Caco-2 (cell line): ENCODE results near the gene ABTB1. TPM values are rescaled to one million over a fixed set of nuclear protein-coding genes. Genes with fewer than 3 reads are reported as not detected.

ENCODE experiments used
- BruUV-seq: library from RNA; stranded (reverse); fragments of 400-500 nt; replicated peaks from 2 replicates; lab custom pipeline; 2021; lab: Mats Ljungman, UMichigan
- CTCF ChIA-PET: fragments of 300-600 bp; sonication (Branson Sonifier 250); formaldehyde crosslinking; loops from one replicate; lab custom pipeline; 2022; ENCODE audit warnings: antibody characterized with exemption; lab: Charles Lee
- POLR2A ChIA-PET: fragments of 300-600 bp; sonication (Branson Sonifier 250); formaldehyde crosslinking; loops from one replicate; lab custom pipeline; 2022; ENCODE audit warnings: antibody characterized with exemption; lab: Charles Lee
- DNase-seq, 2 experiments: peaks; one replicate each; pipeline versions ENCODE4 v3.0.0 to v3.0.0-alpha.2; 2020 to 2022
- H3K27me3 ChIP-seq: replicated peaks from 2 replicates; pipeline ENCODE4 v1.6.0; 2011; ENCODE audit warnings: low read length; ENCODE audit not compliant: control insufficient read depth, insufficient read depth
- H3K36me3 ChIP-seq: 2 replicates; pipeline ENCODE4 v1.5.1; 2011; ENCODE audit warnings: low read length; ENCODE audit not compliant: control insufficient read depth, insufficient read depth
- H3K4me1 ChIP-seq: fragments of 250-450 bp; sonication (Bioruptor Pico); 2 replicates; pipeline ENCODE4 v1.5.1; 2020; ENCODE audit warnings: mild to moderate bottlenecking
- H3K4me3 ChIP-seq: 2 replicates; pipeline ENCODE4 v1.5.1; 2011; ENCODE audit warnings: low read depth, mild to moderate bottlenecking, control low read depth, low read length
- H3K9me3 ChIP-seq: fragments of 250-450 bp; sonication (Bioruptor Pico); 2 replicates; pipeline ENCODE4 v1.5.1; 2020; ENCODE audit warnings: mild to moderate bottlenecking, moderate library complexity
- H3K27ac Mint-ChIP-seq: one replicate; pipeline ENCODE4 v1.8.0; 2022; ENCODE audit warnings: mixed read lengths; ENCODE audit not compliant: unreplicated experiment
- H3K27me3 Mint-ChIP-seq: one replicate; pipeline ENCODE4 v1.8.0; 2022; ENCODE audit warnings: mixed read lengths; ENCODE audit not compliant: insufficient read depth, unreplicated experiment
- H3K36me3 Mint-ChIP-seq: one replicate; pipeline ENCODE4 v1.8.0; 2022; ENCODE audit warnings: mild to moderate bottlenecking, mixed read lengths; ENCODE audit not compliant: insufficient read depth, unreplicated experiment
- H3K4me1 Mint-ChIP-seq: one replicate; pipeline ENCODE4 v1.8.0; 2022; ENCODE audit warnings: low read depth, mixed read lengths; ENCODE audit not compliant: unreplicated experiment
- H3K4me3 Mint-ChIP-seq: one replicate; pipeline ENCODE4 v1.8.0; 2022; ENCODE audit warnings: mild to moderate bottlenecking, moderate library complexity, mixed read lengths; ENCODE audit not compliant: unreplicated experiment
- H3K9me3 Mint-ChIP-seq: one replicate; pipeline ENCODE4 v1.8.0; 2022; ENCODE audit warnings: mixed read lengths; ENCODE audit not compliant: unreplicated experiment
- CTCF ChIP-seq, 2 experiments: fragments of 200-600 bp in 1 of 2; IDR thresholded peaks; 1 replicate in 1 of 2; 2 replicates in 1 of 2; pipeline versions ENCODE4 v1.5.1 to v1.8.0; 2011 to 2022; ENCODE audit warnings: antibody characterized with exemption in 1 of 2, control low read depth in 1 of 2, inconsistent platforms in 1 of 2, low read depth in 1 of 2, low read length in 1 of 2, mild to moderate bottlenecking in 1 of 2, moderate library complexity in 1 of 2; ENCODE audit not compliant: insufficient read depth in 1 of 2, severe bottlenecking in 1 of 2, unreplicated experiment in 1 of 2
- intact Hi-C: fragments of 100-400 bp; cut with micrococcal nuclease; formaldehyde crosslinking; loops from one replicate; pipeline ENCODE4 v1.10.0; 2022; ENCODE audit not compliant: unreplicated experiment
- total RNA-seq: library from RNA; stranded (reverse); gene quantifications from 2 replicates; pipeline ENCODE4 v1.2.3, GENCODE V29; 2022

The ABTB1 gene
- total RNA-seq, 1 experiment from 2014 or later = 6.2 TPM

GRCh38 chr3:127728417-127729015, 55.8 kb downstream of the ABTB1 start:
- CTCF ChIA-PET = no interaction called here
- POLR2A ChIA-PET = no interaction called here
- Mint-ChIP-seq H3K27ac (no peak overlapping the region), H3K27me3 (peaks cover 4% of the 10 kb centered on the region), H3K4me3 (no peak overlapping the region), H3K9me3 (peaks cover 11% of the 10 kb centered on the region), H3K36me3 (no peaks in the 10 kb centered on the region), H3K4me1 (no peaks in the 10 kb centered on the region)
- no peak for DNase-seq
- Histone ChIP-seq H3K27me3 (no peaks in the 10 kb centered on the region), H3K36me3 (no peaks in the 10 kb centered on the region), H3K9me3 (no peaks in the 10 kb centered on the region), H3K4me3 (no peak overlapping the region), H3K4me1 (no peaks in the 10 kb centered on the region)
- BruUV-seq = no TSS peak
- TF ChIP-seq CTCF (IDR thresholded peaks at IDR 0.05; ENCODE audit: insufficient read depth in 1 of 2, low read depth in 1 of 2, low read length in 1 of 2, severe bottlenecking in 1 of 2, unreplicated experiment in 1 of 2) = no peak
- intact Hi-C loops = no loop called here

- no peak for DNase-seq
- Histone ChIP-seq H3K4me1 (no peaks in the 10 kb centered on the region), H3K4me3 (no peak overlapping the region), H3K27me3 (no peaks in the 10 kb centered on the region), H3K36me3 (no peaks in the 10 kb centered on the region), H3K9me3 (no peaks in the 10 kb centered on the region)
- POLR2A ChIA-PET = no interaction called here
- H3K27ac Mint-ChIP-seq = no peak overlapping the region
- H3K4me3 Mint-ChIP-seq = no peak overlapping the region
- no peak for TF ChIP-seq CTCF (IDR thresholded peaks at IDR 0.05; ENCODE audit: insufficient read depth in 1 of 2, low read depth in 1 of 2, low read length in 1 of 2, severe bottlenecking in 1 of 2, unreplicated experiment in 1 of 2)
- H3K4me1 Mint-ChIP-seq = no peaks in the 10 kb centered on the region
- no peaks in the 10 kb centered on the region for H3K36me3 Mint-ChIP-seq
- CTCF ChIA-PET = no interaction called here
- BruUV-seq = no TSS peak
- intact Hi-C loops = no loop called here
- H3K9me3 Mint-ChIP-seq = peaks cover 11% of the 10 kb centered on the region
- peaks cover 4% of the 10 kb centered on the region for H3K27me3 Mint-ChIP-seq
Observed at GRCh38 chr3:127729556-127730056, 56.9 kb downstream of the ABTB1 start.

GRCh38 chr3:127730171-127730570, 57.4 kb downstream of the ABTB1 start:
- Mint-ChIP-seq H3K27me3 (peaks cover 4% of the 10 kb centered on the region), H3K4me1 (no peaks in the 10 kb centered on the region)
- POLR2A ChIA-PET = no interaction called here

More at GRCh38 chr3:127730171-127730570, 57.4 kb downstream of the ABTB1 start:
- CTCF ChIA-PET = no interaction called here
- Mint-ChIP-seq H3K27ac (no peak overlapping the region), H3K9me3 (peaks cover 11% of the 10 kb centered on the region), H3K36me3 (no peaks in the 10 kb centered on the region), H3K4me3 (no peak overlapping the region)
- intact Hi-C loops = no loop called here
- H3K4me1 ChIP-seq = no peaks in the 10 kb centered on the region
- no peak for DNase-seq
- no peak overlapping the region for H3K4me3 ChIP-seq
- TF ChIP-seq CTCF (IDR thresholded peaks at IDR 0.05; ENCODE audit: insufficient read depth in 1 of 2, low read depth in 1 of 2, low read length in 1 of 2, severe bottlenecking in 1 of 2, unreplicated experiment in 1 of 2) = no peak
- BruUV-seq = no TSS peak
- no peaks in the 10 kb centered on the region for H3K27me3 ChIP-seq
- H3K36me3 ChIP-seq = no peaks in the 10 kb centered on the region
- H3K9me3 ChIP-seq = no peaks in the 10 kb centered on the region

Other genes with a start within 250 kb of the ABTB1 start
- 34.5 and 36.8 TPM in 2 replicates for gene TPRA1, start 82.2 kb upstream of the ABTB1 start, total RNA-seq
- 127 and 134 TPM in 2 replicates for gene MCM2, start 74.5 kb upstream of the ABTB1 start, total RNA-seq
- gene PODXL2, start 43.8 kb upstream of the ABTB1 start, total RNA-seq = 39.1 and 43.0 TPM in 2 replicates
- gene MGLL, start 149.6 kb downstream of the ABTB1 start, total RNA-seq = 7.8 and 8.4 TPM in 2 replicates
- not detected in 2 replicates for gene KBTBD12, start 242.3 kb downstream of the ABTB1 start, total RNA-seq